GM18873 (cell line): ENCODE results near the gene TARBP2.
"Not testable (repeated sequence)": the region's sequence is repeated elsewhere in the genome, so short reads cannot be mapped to it uniquely, and the experiment has no call there.

ENCODE experiments used
- ATAC-seq: cut with Tn5 transposase; IDR thresholded peaks from one replicate; pipeline ENCODE4 v1.9.1; 2021; ENCODE audit warnings: mild to moderate bottlenecking, moderate library complexity, moderate number of reproducible peaks; ENCODE audit not compliant: unreplicated experiment, low FRiP score

TARBP2 gene

DNA sequence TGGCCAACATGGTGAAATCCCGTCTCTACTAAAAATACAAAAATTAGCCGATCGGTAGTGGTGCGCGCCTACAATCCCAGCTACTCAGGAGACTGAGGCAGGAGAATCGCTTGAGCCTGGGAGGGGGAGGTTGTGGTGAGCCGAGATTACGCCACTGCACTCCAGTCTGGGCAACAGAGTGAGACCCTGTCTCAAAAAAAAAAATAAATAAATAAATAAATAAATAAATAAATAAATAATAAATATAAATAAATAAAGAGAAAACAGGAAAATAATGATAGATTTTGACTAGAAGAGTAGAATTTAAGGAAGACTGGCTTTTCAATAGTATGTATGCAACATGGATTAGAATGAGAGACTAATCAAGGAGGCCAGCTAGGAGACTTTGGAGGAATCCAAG lies 49.0 kb downstream of the TARBP2 start:
- not testable (repeated sequence) for ATAC-seq

DNA sequence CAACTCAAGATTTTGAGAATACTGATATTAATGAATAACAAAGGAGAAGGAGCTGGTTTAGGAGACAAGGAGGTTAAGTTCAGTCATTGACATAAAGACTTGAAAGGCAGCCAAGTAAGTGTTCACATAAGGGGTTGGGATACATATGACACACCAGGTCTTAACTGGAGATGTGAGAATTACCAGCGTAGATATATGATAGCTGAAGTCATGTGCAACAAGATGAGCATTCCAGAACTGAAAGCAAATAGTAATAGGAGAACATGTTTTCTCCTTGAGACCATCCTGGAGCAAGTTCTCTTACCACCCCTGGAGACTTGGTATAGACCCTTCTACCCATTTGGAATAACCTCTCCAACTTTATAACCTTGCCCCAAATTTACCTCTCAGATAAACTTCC lies 49.5 kb downstream of the TARBP2 start:
- no peak for ATAC-seq

- no peak for ATAC-seq
Observed at GRCh38 chr12:53551889-53552291, 50.8 kb downstream of the TARBP2 start.

DNA sequence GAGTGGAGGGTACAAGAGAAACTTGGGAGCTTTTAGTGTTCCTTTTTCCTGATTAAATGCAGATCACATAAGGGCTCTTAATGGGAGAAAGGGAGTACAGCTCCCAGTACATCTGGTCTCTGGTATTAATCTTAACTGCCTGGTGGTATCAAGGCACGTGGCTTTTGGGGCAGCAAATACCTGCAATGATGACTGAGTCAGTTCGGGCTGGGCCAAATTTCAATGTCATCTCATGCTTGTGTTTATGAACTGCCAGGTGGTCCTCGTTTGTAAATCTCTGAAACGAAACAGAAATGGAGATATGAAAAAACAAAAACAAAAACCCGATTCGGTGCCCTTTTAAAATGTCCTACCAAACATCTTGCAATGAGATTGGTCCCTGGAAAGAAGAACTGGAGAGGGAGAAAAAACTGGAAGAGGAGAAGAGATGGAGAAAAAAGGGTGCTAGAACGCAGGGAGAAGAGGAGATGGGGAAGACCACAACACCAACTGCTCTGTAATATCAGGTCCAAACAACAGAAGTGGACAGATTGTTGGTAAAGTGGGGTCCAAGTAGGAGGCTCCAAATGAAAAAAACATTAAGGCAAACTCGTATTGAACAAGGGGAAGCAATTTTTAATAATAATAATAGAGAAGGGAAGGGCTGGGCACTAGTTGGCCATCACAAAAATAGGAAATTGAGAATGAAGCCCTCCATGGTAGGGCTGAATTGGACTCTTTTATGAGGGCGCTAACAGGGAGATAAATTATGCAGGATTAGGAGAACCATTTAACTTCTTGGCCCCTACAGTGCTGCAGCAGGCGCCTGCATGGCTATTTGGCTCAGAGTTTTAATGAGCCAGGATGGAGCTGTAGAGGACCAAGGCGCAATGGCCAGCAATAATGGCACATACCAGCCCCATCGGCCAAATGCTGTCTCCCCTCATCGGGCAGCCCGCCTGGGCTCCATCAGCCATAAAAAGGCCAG lies 51.6 kb downstream of the TARBP2 start:
- no peak for ATAC-seq
